Suprapubic skin (tissue), 4 donors: ENCODE results near the gene MIA2. TPM values are rescaled to one million over a fixed set of nuclear protein-coding genes. Genes with fewer than 3 reads are reported as not detected.
"Not testable (repeated sequence)": the region's sequence is repeated elsewhere in the genome, so short reads cannot be mapped to it uniquely, and the experiment has no call there.

Experiments
- DNase-seq, 2 donors: peaks; one replicate each; pipeline ENCODE4 v3.0.0-alpha.2; 2019; ENCODE audit warnings: low spot score in 2 of 2
- H3K27ac ChIP-seq: fragments of 200-600 bp; sonication (generic); one replicate; pipeline ENCODE4 v1.5.1; 2019
- H3K27me3 ChIP-seq: fragments of 200-600 bp; sonication (generic); one replicate; pipeline ENCODE4 v1.5.1; 2019
- H3K36me3 ChIP-seq: fragments of 200-600 bp; sonication (generic); one replicate; pipeline ENCODE4 v1.5.1; 2019
- H3K4me1 ChIP-seq: fragments of 200-600 bp; sonication (generic); one replicate; pipeline ENCODE4 v1.5.1; 2019
- H3K4me3 ChIP-seq: fragments of 200-600 bp; sonication (generic); one replicate; pipeline ENCODE4 v1.5.1; 2019; ENCODE audit warnings: mild to moderate bottlenecking
- H3K9me3 ChIP-seq: fragments of 200-600 bp; sonication (generic); one replicate; pipeline ENCODE4 v1.5.1; 2019
- CTCF ChIP-seq, 2 donors: fragments of 200-600 bp in 1 of 2; fragments of 450-650 bp in 1 of 2; sonication (generic) in 1 of 2; IDR thresholded peaks; one replicate each; pipeline ENCODE4 v1.5.1; 2016 to 2019; ENCODE audit warnings: antibody characterized with exemption in 2 of 2, mild to moderate bottlenecking in 1 of 2, moderate library complexity in 1 of 2
- EP300 ChIP-seq: sonication (generic); formaldehyde crosslinking; IDR thresholded peaks from one replicate; pipeline ENCODE4 v1.6.1; 2017; ENCODE audit warnings: antibody characterized with exemption
- POLR2A ChIP-seq, 2 donors: fragments of 450-650 bp; IDR thresholded peaks; one replicate each; pipeline ENCODE4 v1.6.1; 2017; ENCODE audit warnings: antibody characterized with exemption in 2 of 2, mild to moderate bottlenecking in 2 of 2, moderate library complexity in 2 of 2
- POLR2AphosphoS5 ChIP-seq, 3 donors: sonication (generic); formaldehyde crosslinking; IDR thresholded peaks; one replicate each; pipeline ENCODE4 v1.6.1; 2017; ENCODE audit warnings: antibody characterized with exemption in 3 of 3
- WGBS: methylation state at CpG from one replicate; pipeline ENCODE4 v1.1.5; 2018; 5-methylcytosine and 5-hydroxymethylcytosine counted together
- total RNA-seq, 4 donors: library from RNA; depleted of rRNA; stranded (reverse); fragments of >200 nt; gene quantifications; one replicate each; pipeline ENCODE4 v1.1.0, GENCODE V29; 2016

MIA2 gene
- total RNA-seq, 4 donors from 2014 or later = 15.3 to 19.4 (median 18.0) TPM

GRCh38 chr14:39324097-39324496, 90.4 kb downstream of the MIA2 start:
- H3K4me3 ChIP-seq = no peak overlapping the region
- H3K27ac ChIP-seq = no peak overlapping the region
- WGBS = 74% methylated on average over 2 of the region's 2 CpGs
- H3K27me3 ChIP-seq = no peaks in the 10 kb centered on the region
- no peak for DNase-seq
- peaks cover 37% of the 10 kb centered on the region for H3K36me3 ChIP-seq
- H3K9me3 ChIP-seq = no peaks in the 10 kb centered on the region
- H3K4me1 ChIP-seq = no peaks in the 10 kb centered on the region
- no peak for TF ChIP-seq POLR2A (IDR thresholded peaks at IDR 0.05)
- TF ChIP-seq CTCF (IDR thresholded peaks at IDR 0.05) = no peak
- TF ChIP-seq EP300 = no peak
- TF ChIP-seq POLR2AphosphoS5 (IDR thresholded peaks at IDR 0.05) = no peak

GRCh38 chr14:39339003-39339402, 105.3 kb downstream of the MIA2 start:
- peaks cover 23% of the 10 kb centered on the region for H3K36me3 ChIP-seq
- H3K27ac ChIP-seq = no peak overlapping the region
- TF ChIP-seq POLR2AphosphoS5 (IDR thresholded peaks at IDR 0.05) (no peak), CTCF (IDR thresholded peaks at IDR 0.05) (no peak), POLR2A (IDR thresholded peaks at IDR 0.05) (no peak), EP300 (no peak)
- 87% methylated on average over 7 of the region's 7 CpGs for WGBS
- no peaks in the 10 kb centered on the region for H3K27me3 ChIP-seq
- H3K4me3 ChIP-seq = no peak overlapping the region
- DNase-seq = no peak
- H3K9me3 ChIP-seq = no peaks in the 10 kb centered on the region
- H3K4me1 ChIP-seq = no peaks in the 10 kb centered on the region

GRCh38 chr14:39341126-39341525, 107.4 kb downstream of the MIA2 start:
- peaks cover 30% of the 10 kb centered on the region for H3K36me3 ChIP-seq
- not testable (repeated sequence) for H3K27me3 ChIP-seq, H3K27ac ChIP-seq, H3K9me3 ChIP-seq, H3K4me3 ChIP-seq, H3K4me1 ChIP-seq, DNase-seq
- WGBS = 98% methylated on average over 7 of the region's 7 CpGs

GRCh38 chr14:39342768-39343167, 109.1 kb downstream of the MIA2 start:
- no peak overlapping the region for H3K4me3 ChIP-seq
- H3K27ac ChIP-seq = no peak overlapping the region
- H3K4me1 ChIP-seq = no peaks in the 10 kb centered on the region
- 37% methylated on average over 1 of the region's 1 CpG for WGBS
- no peak for TF ChIP-seq POLR2A (IDR thresholded peaks at IDR 0.05)
- TF ChIP-seq POLR2AphosphoS5 (IDR thresholded peaks at IDR 0.05) = no peak
- no peak for TF ChIP-seq EP300
- TF ChIP-seq CTCF (IDR thresholded peaks at IDR 0.05) = no peak
- peaks cover 31% of the 10 kb centered on the region for H3K36me3 ChIP-seq
- no peaks in the 10 kb centered on the region for H3K27me3 ChIP-seq
- H3K9me3 ChIP-seq = no peaks in the 10 kb centered on the region
- DNase-seq = no peak

GRCh38 chr14:39343614-39344013, 109.9 kb downstream of the MIA2 start:
- H3K27ac ChIP-seq = no peak overlapping the region
- H3K27me3 ChIP-seq = no peaks in the 10 kb centered on the region
- no peaks in the 10 kb centered on the region for H3K4me1 ChIP-seq
- peaks cover 32% of the 10 kb centered on the region for H3K36me3 ChIP-seq
- no peaks in the 10 kb centered on the region for H3K9me3 ChIP-seq
- 100% methylated on average over 1 of the region's 1 CpG for WGBS
- DNase-seq = no peak
- no peak overlapping the region for H3K4me3 ChIP-seq
- TF ChIP-seq CTCF (IDR thresholded peaks at IDR 0.05) (no peak), POLR2A (IDR thresholded peaks at IDR 0.05) (no peak), POLR2AphosphoS5 (IDR thresholded peaks at IDR 0.05) (no peak), EP300 (no peak)

GRCh38 chr14:39350866-39351265, 117.2 kb downstream of the MIA2 start:
- H3K27ac ChIP-seq = no peak overlapping the region
- 88% methylated on average over 3 of the region's 3 CpGs for WGBS
- DNase-seq = no peak
- H3K9me3 ChIP-seq = no peaks in the 10 kb centered on the region
- H3K4me1 ChIP-seq = no peaks in the 10 kb centered on the region
- H3K4me3 ChIP-seq = no peak overlapping the region
- no peaks in the 10 kb centered on the region for H3K27me3 ChIP-seq
- peaks cover 43% of the 10 kb centered on the region for H3K36me3 ChIP-seq
- TF ChIP-seq POLR2A (IDR thresholded peaks at IDR 0.05) = no peak
- TF ChIP-seq POLR2AphosphoS5 (IDR thresholded peaks at IDR 0.05) = no peak
- no peak for TF ChIP-seq CTCF (IDR thresholded peaks at IDR 0.05)
- no peak for TF ChIP-seq EP300
